OCI-LY3 (cell line): ENCODE data around the gene PLS1.
"Not testable (repeated sequence)": the region's sequence is repeated elsewhere in the genome, so short reads cannot be mapped to it uniquely, and the experiment has no call there.

Experiments
- H2AFZ ChIP-seq: fragments of 200-600, 300-600 bp; shearing (Covaris generic); 2 replicates; pipeline ENCODE4 v1.6.0; 2014; ENCODE audit warnings: antibody characterized with exemption, low read depth, low read length
- H3K27ac ChIP-seq: fragments of 200-600, 300-600 bp; sonication (generic); 2 replicates; pipeline ENCODE4 v1.5.1; 2014; ENCODE audit warnings: mild to moderate bottlenecking, low read length, moderate library complexity, mixed read lengths
- H3K27me3 ChIP-seq: fragments of 200-600, 300-600 bp; sonication (generic); 2 replicates; pipeline ENCODE4 v1.6.1; 2014; ENCODE audit warnings: low read depth, low read length, mixed read lengths
- H3K36me3 ChIP-seq: fragments of 200-600, 300-600 bp; sonication (generic); replicated peaks from 2 replicates; pipeline ENCODE3; 2014; ENCODE audit warnings: low read depth, low read length, mixed read lengths
- H3K4me1 ChIP-seq: fragments of 300-600, 200-600 bp; sonication (generic); 2 replicates; pipeline ENCODE4 v1.6.1; 2014; ENCODE audit warnings: low read length, mixed read lengths
- H3K4me2 ChIP-seq: fragments of 200-600, 300-600 bp; sonication (generic); 2 replicates; pipeline ENCODE4 v1.6.1; 2014; ENCODE audit warnings: low read length, mixed read lengths
- H3K4me3 ChIP-seq: fragments of 300-600, 200-600 bp; sonication (generic); 2 replicates; pipeline ENCODE4 v1.5.1; 2014; ENCODE audit warnings: antibody characterized with exemption, mild to moderate bottlenecking, low read length, moderate library complexity
- H3K79me2 ChIP-seq: fragments of 300-600, 200-600 bp; shearing (Covaris generic); 2 replicates; pipeline ENCODE4 v1.6.1; 2014; ENCODE audit warnings: mild to moderate bottlenecking, low read length, mixed read lengths
- H3K9ac ChIP-seq: fragments of 300-600, 200-600 bp; shearing (Covaris generic); 2 replicates; pipeline ENCODE4 v1.6.0; 2014; ENCODE audit warnings: mild to moderate bottlenecking, low read length, moderate library complexity
- H3K9me3 ChIP-seq: fragments of 200-600, 300-600 bp; shearing (Covaris generic); 2 replicates; pipeline ENCODE4 v1.6.1; 2014; ENCODE audit warnings: low read length, mixed read lengths; ENCODE audit not compliant: insufficient read depth
- H4K20me1 ChIP-seq: fragments of 200-600, 300-600 bp; sonication (generic); 2 replicates; pipeline ENCODE4 v1.6.1; 2016; ENCODE audit warnings: low read length, mixed read lengths; ENCODE audit not compliant: insufficient read depth
- CTCF ChIP-seq: fragments of 200-600, 300-600 bp; sonication (generic); IDR thresholded peaks from 2 replicates; pipeline ENCODE4 v1.5.1; 2014; ENCODE audit warnings: antibody characterized with exemption, low read length, low read depth
- EZH2phosphoT487 ChIP-seq: fragments of 200-600 bp; shearing (Covaris generic); IDR thresholded peaks from 2 replicates; pipeline ENCODE4 v1.6.1; 2018; ENCODE audit warnings: antibody characterized with exemption, mixed run types, low read depth

The PLS1 gene

GRCh38 chr3:142560118-142560517 lies 36.1 kb upstream of the PLS1 start:
- H3K36me3 ChIP-seq: peaks cover 10% of the 10 kb centered on the region
- H3K9ac ChIP-seq: no peak overlapping the region
- TF ChIP-seq EZH2phosphoT487 (no peak), CTCF (no peak)

GRCh38 chr3:142563496-142563997 lies 32.6 kb upstream of the PLS1 start:
- Histone ChIP-seq H3K4me1 (no peaks in the 10 kb centered on the region), H3K4me3 (no peak overlapping the region), H3K27me3 (no peaks in the 10 kb centered on the region), H3K4me2 (no peak overlapping the region), H4K20me1 (no peaks in the 10 kb centered on the region), H3K36me3 (peaks cover 6% of the 10 kb centered on the region), H2AFZ (no peak overlapping the region), H3K9me3 (no peaks in the 10 kb centered on the region), H3K9ac (no peak overlapping the region), H3K79me2 (peaks cover 4% of the 10 kb centered on the region), H3K27ac (no peak overlapping the region)
- TF ChIP-seq CTCF: no peak
- no peak for TF ChIP-seq EZH2phosphoT487

More at GRCh38 chr3:142560118-142560517, 36.1 kb upstream of the PLS1 start:
- Histone ChIP-seq H3K27ac (no peak overlapping the region), H3K79me2 (no peaks in the 10 kb centered on the region), H4K20me1 (no peaks in the 10 kb centered on the region), H3K4me3 (no peak overlapping the region), H2AFZ (no peak overlapping the region), H3K27me3 (no peaks in the 10 kb centered on the region), H3K4me2 (no peak overlapping the region), H3K9me3 (no peaks in the 10 kb centered on the region), H3K4me1 (no peaks in the 10 kb centered on the region)

- Histone ChIP-seq H3K27me3 (no peaks in the 10 kb centered on the region), H3K27ac (no peak overlapping the region), H3K4me1 (no peaks in the 10 kb centered on the region), H3K4me3 (no peak overlapping the region), H3K79me2 (peaks cover 16% of the 10 kb centered on the region), H3K9me3 (no peaks in the 10 kb centered on the region), H2AFZ (no peak overlapping the region), H4K20me1 (no peaks in the 10 kb centered on the region), H3K9ac (no peak overlapping the region), H3K36me3 (peaks cover 4% of the 10 kb centered on the region), H3K4me2 (no peak overlapping the region)
- no peak for TF ChIP-seq EZH2phosphoT487
- no peak for TF ChIP-seq CTCF
Measured at GRCh38 chr3:142566096-142566495, 30.1 kb upstream of the PLS1 start.

GRCh38 chr3:142568393-142569017 lies 27.7 kb upstream of the PLS1 start:
- H3K4me3 ChIP-seq: no peak overlapping the region
- no peaks in the 10 kb centered on the region for H3K4me1 ChIP-seq
- no peaks in the 10 kb centered on the region for H4K20me1 ChIP-seq
- peaks cover under 1% of the 10 kb centered on the region for H3K36me3 ChIP-seq
- H3K27me3 ChIP-seq: no peaks in the 10 kb centered on the region
- H3K4me2 ChIP-seq: no peak overlapping the region
- no peak overlapping the region for H3K27ac ChIP-seq
- no peak for TF ChIP-seq EZH2phosphoT487
- no peak for TF ChIP-seq CTCF
- H3K79me2 ChIP-seq: peaks cover 29% of the 10 kb centered on the region
- H2AFZ ChIP-seq: no peak overlapping the region
- H3K9me3 ChIP-seq: no peaks in the 10 kb centered on the region
- no peak overlapping the region for H3K9ac ChIP-seq

GRCh38 chr3:142569422-142569821 lies 26.8 kb upstream of the PLS1 start:
- H3K79me2 ChIP-seq: peaks cover 38% of the 10 kb centered on the region
- H4K20me1 ChIP-seq, H3K36me3 ChIP-seq, H3K4me1 ChIP-seq, H2AFZ ChIP-seq, H3K9ac ChIP-seq, H3K9me3 ChIP-seq, H3K4me2 ChIP-seq, H3K27ac ChIP-seq, H3K4me3 ChIP-seq, H3K27me3 ChIP-seq: not testable (repeated sequence)

GRCh38 chr3:142574223-142574622 lies 22.0 kb upstream of the PLS1 start:
- not testable (repeated sequence) for H3K9ac ChIP-seq, H3K27ac ChIP-seq, H3K4me2 ChIP-seq, H4K20me1 ChIP-seq, H3K4me3 ChIP-seq, H2AFZ ChIP-seq, H3K36me3 ChIP-seq, H3K9me3 ChIP-seq, H3K27me3 ChIP-seq
- Histone ChIP-seq H3K4me1 (peaks cover 15% of the 10 kb centered on the region), H3K79me2 (peaks cover 72% of the 10 kb centered on the region)
